ENCODE results near the gene SCAMP5. TPM values are rescaled to one million over a fixed set of nuclear protein-coding genes. Genes with fewer than 3 reads are reported as not detected.
A peak's percentile ranks its signal among the peaks of the same experiment; 100 is the strongest.

Gene SCAMP5
- total and polyA plus RNA-seq, 2 of the 13 experiments (the other 11 are each of a cell fraction or from before 2014, with no cell fraction given) = 34.3 to 49.0 TPM

DNA sequence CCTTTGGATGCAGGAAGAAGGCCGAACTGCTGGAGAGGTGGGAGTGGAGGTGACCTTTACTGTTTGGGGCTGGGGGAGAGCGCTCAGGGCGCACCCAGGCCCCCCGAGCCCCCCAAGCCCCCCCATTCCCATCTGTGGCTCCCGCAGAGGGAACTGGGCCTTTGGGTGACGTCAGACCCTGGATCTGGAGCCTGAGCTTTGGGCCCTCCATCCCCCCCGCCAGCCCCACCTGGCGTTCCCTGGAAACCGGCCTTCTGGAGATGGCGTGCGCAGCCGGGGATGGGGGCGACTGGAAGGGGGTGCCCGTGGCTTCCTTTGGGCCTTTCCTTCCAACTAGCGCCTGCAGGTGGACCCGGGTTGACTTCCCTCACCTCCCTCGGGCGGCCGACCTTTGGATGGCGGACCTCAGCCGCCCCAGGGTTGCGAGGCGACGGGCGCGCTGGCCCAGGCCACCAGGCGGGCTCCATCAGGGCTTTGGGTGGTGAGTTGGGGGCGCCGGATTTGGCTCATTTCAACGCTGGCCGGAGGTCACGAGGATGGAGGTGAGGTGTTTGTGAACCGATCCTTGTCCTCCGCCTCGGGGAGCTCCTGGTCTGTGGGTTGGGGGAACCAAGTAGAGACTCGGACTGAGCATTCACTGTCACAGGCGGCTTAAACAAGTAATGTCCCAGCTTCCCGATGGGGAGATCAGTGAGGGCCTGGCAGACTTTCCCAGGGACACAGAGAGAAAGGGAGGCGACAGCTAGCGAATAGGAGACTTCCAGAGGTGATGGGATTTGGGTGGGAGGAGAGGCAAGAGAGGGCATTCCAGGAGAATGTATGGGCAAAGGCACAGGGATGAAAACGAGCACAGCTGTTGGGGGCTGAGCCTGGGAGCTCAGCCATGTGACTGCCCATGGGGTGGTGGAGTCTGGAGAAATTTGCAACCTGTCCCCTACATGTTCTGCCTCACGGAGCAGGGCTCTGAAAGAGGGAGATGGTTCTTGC is 709 bp downstream of the SCAMP5 start (continued):
- no peak for TF ChIP-seq IRX3 (CRISPR knock-in tag; IDR thresholded peaks at IDR 0.05; ENCODE audit: borderline replicate concordance, low read depth)
- TF ChIP-seq MTF1 (CRISPR knock-in tag; IDR thresholded peaks at IDR 0.05) = no peak
- no peak for TF ChIP-seq SMAD3 (CRISPR knock-in tag; IDR thresholded peaks at IDR 0.05)
- TF ChIP-seq ZNF572 (CRISPR knock-in tag; IDR thresholded peaks at IDR 0.05) = no peak
- no peak for TF ChIP-seq ATAD3A (CRISPR knock-in tag; IDR thresholded peaks at IDR 0.05)
- TF ChIP-seq EHMT2 (IDR thresholded peaks at IDR 0.05; ENCODE audit: borderline replicate concordance, low read depth, low read length) = no peak
- 0 out of 2 replicates have a peak, but pooled peaks have one; percentile 33 for TF ChIP-seq ZMAT3 (CRISPR knock-in tag; conservative IDR thresholded peaks at IDR 0.05)
- TF ChIP-seq, protein P1, sequence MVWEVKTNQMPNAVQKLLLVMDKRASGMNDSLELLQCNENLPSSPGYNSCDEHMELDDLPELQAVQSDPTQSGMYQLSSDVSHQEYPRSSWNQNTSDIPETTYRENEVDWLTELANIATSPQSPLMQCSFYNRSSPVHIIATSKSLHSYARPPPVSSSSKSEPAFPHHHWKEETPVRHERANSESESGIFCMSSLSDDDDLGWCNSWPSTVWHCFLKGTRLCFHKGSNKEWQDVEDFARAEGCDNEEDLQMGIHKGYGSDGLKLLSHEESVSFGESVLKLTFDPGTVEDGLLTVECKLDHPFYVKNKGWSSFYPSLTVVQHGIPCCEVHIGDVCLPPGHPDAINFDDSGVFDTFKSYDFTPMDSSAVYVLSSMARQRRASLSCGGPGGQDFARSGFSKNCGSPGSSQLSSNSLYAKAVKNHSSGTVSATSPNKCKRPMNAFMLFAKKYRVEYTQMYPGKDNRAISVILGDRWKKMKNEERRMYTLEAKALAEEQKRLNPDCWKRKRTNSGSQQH (CRISPR knock-in tag; IDR thresholded peaks at IDR 0.05; ENCODE audit: low read depth) = no peak
- no peak for TF ChIP-seq ZBTB3 (CRISPR knock-in tag; IDR thresholded peaks at IDR 0.05; ENCODE audit: borderline replicate concordance, low read depth)
- no peak for TF ChIP-seq YEATS2 (CRISPR knock-in tag; IDR thresholded peaks at IDR 0.05; ENCODE audit: borderline replicate concordance)
- no peak for TF ChIP-seq NCOA5 (CRISPR knock-in tag; IDR thresholded peaks at IDR 0.05)
- TF ChIP-seq KLF13 (CRISPR knock-in tag; IDR thresholded peaks at IDR 0.05) = no peak
- TF ChIP-seq ZNF841 (CRISPR knock-in tag; IDR thresholded peaks at IDR 0.05; ENCODE audit: borderline replicate concordance) = no peak
- peak; percentile 46 for TF ChIP-seq ZNF781 (CRISPR knock-in tag; IDR thresholded peaks at IDR 0.05; ENCODE audit: borderline replicate concordance, not compliant biosample characterization)
- TF ChIP-seq, protein P2, sequence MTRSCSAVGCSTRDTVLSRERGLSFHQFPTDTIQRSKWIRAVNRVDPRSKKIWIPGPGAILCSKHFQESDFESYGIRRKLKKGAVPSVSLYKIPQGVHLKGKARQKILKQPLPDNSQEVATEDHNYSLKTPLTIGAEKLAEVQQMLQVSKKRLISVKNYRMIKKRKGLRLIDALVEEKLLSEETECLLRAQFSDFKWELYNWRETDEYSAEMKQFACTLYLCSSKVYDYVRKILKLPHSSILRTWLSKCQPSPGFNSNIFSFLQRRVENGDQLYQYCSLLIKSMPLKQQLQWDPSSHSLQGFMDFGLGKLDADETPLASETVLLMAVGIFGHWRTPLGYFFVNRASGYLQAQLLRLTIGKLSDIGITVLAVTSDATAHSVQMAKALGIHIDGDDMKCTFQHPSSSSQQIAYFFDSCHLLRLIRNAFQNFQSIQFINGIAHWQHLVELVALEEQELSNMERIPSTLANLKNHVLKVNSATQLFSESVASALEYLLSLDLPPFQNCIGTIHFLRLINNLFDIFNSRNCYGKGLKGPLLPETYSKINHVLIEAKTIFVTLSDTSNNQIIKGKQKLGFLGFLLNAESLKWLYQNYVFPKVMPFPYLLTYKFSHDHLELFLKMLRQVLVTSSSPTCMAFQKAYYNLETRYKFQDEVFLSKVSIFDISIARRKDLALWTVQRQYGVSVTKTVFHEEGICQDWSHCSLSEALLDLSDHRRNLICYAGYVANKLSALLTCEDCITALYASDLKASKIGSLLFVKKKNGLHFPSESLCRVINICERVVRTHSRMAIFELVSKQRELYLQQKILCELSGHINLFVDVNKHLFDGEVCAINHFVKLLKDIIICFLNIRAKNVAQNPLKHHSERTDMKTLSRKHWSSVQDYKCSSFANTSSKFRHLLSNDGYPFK (CRISPR knock-in tag; IDR thresholded peaks at IDR 0.05; ENCODE audit: borderline replicate concordance) = no peak
- no peak for TF ChIP-seq GPN1 (CRISPR knock-in tag; IDR thresholded peaks at IDR 0.05; ENCODE audit: borderline replicate concordance)
- peak; percentile 78 for TF ChIP-seq ATF7 (IDR thresholded peaks at IDR 0.05)
- TF ChIP-seq ATF7 (CRISPR knock-in tag; IDR thresholded peaks at IDR 0.05) = no peak
- TF ChIP-seq ZNF296 (CRISPR knock-in tag; conservative IDR thresholded peaks at IDR 0.05) = no peak
- no peak for TF ChIP-seq ZNF432 (CRISPR knock-in tag; IDR thresholded peaks at IDR 0.05; ENCODE audit: borderline replicate concordance)
- no peak for TF ChIP-seq HHEX (CRISPR knock-in tag; IDR thresholded peaks at IDR 0.05)
- peak; percentile 43; the same call in 1 of the 2 replicates for TF ChIP-seq MTA1 (CRISPR knock-in tag; IDR thresholded peaks at IDR 0.05; ENCODE audit: borderline replicate concordance)
- no peak for TF ChIP-seq RAD51 (IDR thresholded peaks at IDR 0.05; ENCODE audit: borderline replicate concordance)
- no peak for TF ChIP-seq ZFP82 (CRISPR knock-in tag; IDR thresholded peaks at IDR 0.05; ENCODE audit: borderline replicate concordance)
- TF ChIP-seq, protein P3, sequence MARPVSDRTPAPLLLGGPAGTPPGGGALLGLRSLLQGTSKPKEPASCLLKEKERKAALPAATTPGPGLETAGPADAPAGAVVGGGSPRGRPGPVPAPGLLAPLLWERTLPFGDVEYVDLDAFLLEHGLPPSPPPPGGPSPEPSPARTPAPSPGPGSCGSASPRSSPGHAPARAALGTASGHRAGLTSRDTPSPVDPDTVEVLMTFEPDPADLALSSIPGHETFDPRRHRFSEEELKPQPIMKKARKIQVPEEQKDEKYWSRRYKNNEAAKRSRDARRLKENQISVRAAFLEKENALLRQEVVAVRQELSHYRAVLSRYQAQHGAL (CRISPR knock-in tag; IDR thresholded peaks at IDR 0.05; ENCODE audit: not compliant biosample characterization) = no peak
- peak; percentile 46 for TF ChIP-seq CREM (IDR thresholded peaks at IDR 0.05)
- TF ChIP-seq CREM (CRISPR knock-in tag; IDR thresholded peaks at IDR 0.05) = no peak

Data from HepG2 (cell line).